GM12878 (cell line): ENCODE measurements around the gene TRIM50. TPM values are rescaled to one million over a fixed set of nuclear protein-coding genes. Genes with fewer than 3 reads are reported as not detected.

Source experiments
- EZH2 ChIP-seq: IDR thresholded peaks from 2 replicates; pipeline ENCODE4 v1.6.1; 2012; ENCODE audit warnings: low read depth, mild to moderate bottlenecking, control low read depth, inconsistent platforms, low read length, borderline replicate concordance; ENCODE audit not compliant: control insufficient read depth
- FOS ChIP-seq: IDR thresholded peaks from 3 replicates; pipeline ENCODE4 v1.6.1; 2011; ENCODE audit warnings: borderline replicate concordance; ENCODE audit not compliant: insufficient read length; ENCODE audit errors: extremely low read depth
- FOXK2 ChIP-seq: fragments of 450-650 bp; IDR thresholded peaks from 2 replicates; pipeline ENCODE4 v1.6.1; 2017; ENCODE audit warnings: mild to moderate bottlenecking, moderate library complexity
- HDAC2 ChIP-seq: fragments of 200-600 bp; sonication (generic); IDR thresholded peaks from 2 replicates; pipeline ENCODE4 v1.6.1; 2017
- HSF1 ChIP-seq: fragments of 150-350 bp; IDR thresholded peaks from 2 replicates; pipeline ENCODE4 v1.6.1; 2014; ENCODE audit warnings: mild to moderate bottlenecking, low read depth, low read length
- IRF5 ChIP-seq: fragments of 450-650 bp; IDR thresholded peaks from 2 replicates; pipeline ENCODE4 v1.6.1; 2017; ENCODE audit warnings: borderline replicate concordance
- KDM1A ChIP-seq: fragments of 200-600 bp; sonication (generic); IDR thresholded peaks from 2 replicates; pipeline ENCODE4 v1.6.1; 2016; ENCODE audit warnings: borderline replicate concordance
- KLF5 ChIP-seq: fragments of 450-650 bp; IDR thresholded peaks from 2 replicates; pipeline ENCODE4 v1.6.1; 2014; ENCODE audit warnings: mild to moderate bottlenecking; ENCODE audit not compliant: partially characterized antibody
- NR2C2 ChIP-seq: IDR thresholded peaks from 2 replicates; pipeline ENCODE4 v1.6.1; 2011; ENCODE audit warnings: borderline replicate concordance, low read depth; ENCODE audit not compliant: control insufficient read depth, insufficient read length
- PRDM15 ChIP-seq: fragments of 450-650 bp; formaldehyde crosslinking; IDR thresholded peaks from 2 replicates; pipeline ENCODE4 v1.4.0; 2020; ENCODE audit warnings: mild to moderate bottlenecking, moderate library complexity
- RELB ChIP-seq: fragments of 450-650 bp; IDR thresholded peaks from 2 replicates; pipeline ENCODE4 v1.6.1; 2017; ENCODE audit warnings: low read depth, mild to moderate bottlenecking, moderate library complexity
- SMC3 ChIP-seq: IDR thresholded peaks from 2 replicates; pipeline ENCODE4 v1.6.1; 2011; ENCODE audit warnings: low read length, improper control_type of control experiment, borderline replicate concordance
- TARDBP ChIP-seq: IDR thresholded peaks from 2 replicates; pipeline ENCODE4 v1.6.1; 2016; ENCODE audit warnings: borderline replicate concordance
- USF2 ChIP-seq: IDR thresholded peaks from 2 replicates; pipeline ENCODE4 v1.6.1; 2011; ENCODE audit warnings: low read depth, low read length, improper control_type of control experiment, borderline replicate concordance
- ZNF687 ChIP-seq: fragments of 450-650 bp; IDR thresholded peaks from 2 replicates; pipeline ENCODE4 v1.6.1; 2017; ENCODE audit warnings: mild to moderate bottlenecking, moderate library complexity
- polyA plus RNA-seq, 11 experiments: library from polyadenylated mRNA; depleted of rRNA in 4 of 11; unstranded in 6 of 11; stranded (reverse) in 5 of 11; fragments of >200 nt; fragmentation: Nextera tagmentation in 4 of 11; fragmentation: Illumina TruSeq in 1 of 11; extraction: Ambion mirVana in 4 of 11; extraction: Trizol in 1 of 11; gene quantifications; 1 replicate in 1 of 11; 2 replicates in 10 of 11; pipeline versions ENCODE4 v1.2.1 to v1.2.3, GENCODE V29; 2011 to 2016; ENCODE audit warnings: inconsistent platforms in 2 of 11, missing spikeins in 2 of 11, low read depth in 1 of 11
- total RNA-seq, 4 experiments: library from RNA; depleted of rRNA in 3 of 4; stranded (reverse); fragments of >200 nt in 3 of 4; fragmentation: Illumina TruSeq in 1 of 4; extraction: Trizol in 1 of 4; gene quantifications; 2 replicates each; pipeline versions ENCODE4 v1.2.1 to v1.2.3, GENCODE V29; 2013 to 2021

The TRIM50 gene
- total and polyA plus RNA-seq, 10 of the 15 experiments (the other 5 are each of a cell fraction or from before 2014, with no cell fraction given), result not detected

- TF ChIP-seq IRF5 (no peak), HDAC2 (no peak), KDM1A (no peak), KLF5 (no peak), PRDM15 (CRISPR knock-in tag) (no peak), USF2 (no peak), ZNF687 (peak; percentile 98), SMC3 (no peak), EZH2 (no peak), NR2C2 (no peak), RELB (no peak), FOS (no peak), TARDBP (no peak), HSF1 (no peak), FOXK2 (no peak)
These were observed 19.1 kb downstream of the TRIM50 start, which contains the start of gene NSUN5 (continued) for GRCh38 chr7:73308665-73309214.
